NCI-H128 (cell line): ENCODE data around the gene NEURL1B.

Experiments used
- DNase-seq: peaks from one replicate; lab custom pipeline; 2025; ENCODE audit not compliant: unreplicated experiment; lab: John Stamatoyannopoulos, UW

Gene NEURL1B

DNA sequence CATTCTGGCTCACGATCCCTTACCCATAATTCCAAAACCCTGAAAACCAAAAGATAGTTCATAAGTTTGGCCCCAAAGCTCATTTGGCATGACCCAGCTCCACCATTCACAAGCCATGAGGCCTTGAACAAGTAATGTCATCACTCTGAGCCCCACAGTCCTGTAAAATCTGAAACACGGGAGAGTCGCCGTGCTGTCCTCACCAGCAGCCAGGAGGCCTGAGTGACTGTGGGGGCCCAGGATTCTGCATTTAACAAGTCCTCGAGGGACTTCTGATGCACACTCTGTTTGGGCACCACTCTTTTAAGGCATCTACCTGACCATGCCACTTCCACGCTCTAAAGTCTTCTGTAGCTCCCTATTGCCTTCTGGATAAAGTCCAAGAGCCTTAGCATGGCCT lies 89.2 kb downstream of the NEURL1B start:
- no peak for DNase-seq

DNA sequence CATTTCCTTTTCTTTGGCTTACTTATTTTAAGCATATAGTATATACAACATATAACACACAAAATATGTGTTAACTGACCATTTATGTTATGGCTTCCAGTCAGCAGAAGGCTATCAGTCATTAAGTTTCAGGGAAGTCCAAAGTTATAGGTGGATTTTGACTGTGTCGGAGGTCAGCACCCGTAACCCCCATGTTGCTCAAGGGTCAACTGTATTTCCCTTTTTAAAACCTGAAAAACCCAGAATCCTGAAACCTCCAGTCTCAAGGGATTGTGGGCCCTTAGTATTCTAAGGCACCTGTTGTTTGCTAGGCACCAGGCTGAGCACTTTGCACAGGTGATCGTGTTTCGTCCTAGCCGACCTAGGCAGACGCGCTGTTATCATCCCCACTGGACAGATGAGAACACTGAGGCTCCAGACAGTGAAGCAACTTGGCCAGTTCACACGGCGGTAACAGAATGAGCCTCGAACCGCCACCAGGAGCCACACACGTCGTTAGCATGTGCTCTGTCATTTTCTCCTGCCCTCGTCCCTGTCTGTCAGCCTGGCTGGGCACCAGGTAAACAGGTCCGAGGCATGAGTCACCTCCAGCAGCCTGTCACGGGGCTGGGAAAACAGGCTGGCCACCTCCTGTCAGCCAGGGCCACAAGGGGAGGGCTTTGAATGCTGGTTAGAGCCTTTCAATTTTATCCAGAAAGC lies 90.1 kb downstream of the NEURL1B start:
- DNase-seq: no peak

DNA sequence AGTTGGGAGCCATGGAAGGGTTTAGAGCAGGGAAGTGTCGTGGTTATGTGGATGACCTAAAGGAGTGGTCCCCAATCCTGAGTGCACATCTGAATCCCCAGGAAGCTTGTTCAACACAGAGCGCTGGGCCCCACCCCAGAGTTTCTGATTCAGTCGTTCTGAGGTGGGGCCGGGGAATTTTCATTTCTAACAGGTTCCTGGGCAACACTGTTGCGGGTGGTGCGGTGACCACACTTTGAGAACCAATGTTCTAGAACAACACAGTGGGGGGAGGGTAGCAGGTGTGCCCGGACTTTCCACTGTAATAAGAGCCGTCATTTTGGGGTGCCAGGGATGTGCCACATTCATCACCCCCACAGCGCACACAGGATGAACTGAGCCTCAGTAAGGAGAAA lies 90.6 kb downstream of the NEURL1B start:
- no peak for DNase-seq

DNA sequence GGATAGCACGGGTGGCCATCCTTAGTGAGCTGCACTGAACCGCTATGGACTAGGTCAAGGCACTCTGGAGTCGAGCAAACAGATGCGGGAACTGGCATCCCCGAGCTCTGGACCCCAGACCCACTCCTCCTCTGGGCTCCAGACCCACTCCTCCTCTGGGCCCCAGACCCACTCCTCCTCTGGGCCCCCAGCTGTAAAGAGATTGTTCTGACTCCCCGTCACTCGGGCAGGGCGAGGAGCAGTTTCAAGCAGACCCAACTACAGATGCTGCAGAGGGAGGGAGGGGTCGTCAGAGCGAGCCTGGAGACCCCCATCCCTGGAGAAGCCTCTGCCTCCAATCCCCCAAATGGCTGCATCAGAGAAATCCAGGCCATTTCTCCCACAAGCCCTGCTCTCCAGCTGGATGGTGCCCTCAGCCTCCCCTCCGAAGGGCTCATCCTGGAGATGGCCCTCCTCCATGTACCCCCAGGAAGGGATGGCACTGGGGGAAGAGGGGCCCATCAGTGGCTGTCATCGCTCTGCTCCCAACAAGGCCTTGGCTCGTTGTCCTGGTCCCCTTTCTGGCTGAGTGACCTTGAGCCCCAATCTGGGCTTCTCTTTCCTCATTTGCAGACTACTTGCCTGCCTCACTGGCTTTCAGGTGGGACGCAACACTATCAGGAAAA lies 91.3 kb downstream of the NEURL1B start:
- DNase-seq: no peak

DNA sequence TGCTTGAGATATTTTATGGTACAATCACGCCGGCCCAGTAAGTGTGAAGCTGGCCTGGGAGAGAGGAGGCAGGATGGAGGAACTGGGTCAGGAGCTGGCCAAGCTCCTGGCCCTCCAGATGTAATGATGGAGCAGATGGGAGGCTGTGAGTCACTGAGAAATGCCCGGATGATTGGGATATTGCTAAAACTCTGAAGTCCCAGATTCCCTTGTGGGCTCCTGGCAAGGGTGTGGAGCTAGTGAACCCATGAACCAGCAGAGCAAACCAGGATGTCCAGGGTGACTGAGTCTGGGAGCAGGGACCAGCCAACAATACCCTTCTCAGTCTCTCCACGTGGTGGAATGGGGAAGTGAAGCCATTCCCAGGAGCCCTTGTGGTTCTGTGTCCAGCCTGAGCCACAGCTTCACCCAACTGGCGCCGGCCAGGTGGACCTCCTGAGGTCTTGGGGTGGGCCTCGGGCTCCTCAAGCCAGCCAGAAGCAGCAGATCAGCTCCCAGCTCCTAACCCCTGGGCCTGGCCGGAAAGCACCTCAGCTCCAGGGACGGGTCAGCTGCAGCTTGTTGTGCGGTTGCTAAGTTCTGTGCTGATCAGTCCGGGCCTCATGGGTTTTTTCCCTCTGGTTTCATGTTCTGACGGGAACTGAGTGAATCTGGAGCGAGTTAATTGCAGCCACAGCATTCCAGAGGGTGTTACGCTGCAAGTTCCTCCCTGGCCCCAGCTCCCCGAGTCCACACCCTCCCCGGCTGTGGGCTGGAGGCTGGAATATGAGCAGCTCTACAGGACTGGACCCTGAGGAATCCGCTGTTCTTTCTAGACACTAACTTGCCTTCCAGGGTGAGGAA lies 92.3 kb downstream of the NEURL1B start:
- DNase-seq: no peak

DNA sequence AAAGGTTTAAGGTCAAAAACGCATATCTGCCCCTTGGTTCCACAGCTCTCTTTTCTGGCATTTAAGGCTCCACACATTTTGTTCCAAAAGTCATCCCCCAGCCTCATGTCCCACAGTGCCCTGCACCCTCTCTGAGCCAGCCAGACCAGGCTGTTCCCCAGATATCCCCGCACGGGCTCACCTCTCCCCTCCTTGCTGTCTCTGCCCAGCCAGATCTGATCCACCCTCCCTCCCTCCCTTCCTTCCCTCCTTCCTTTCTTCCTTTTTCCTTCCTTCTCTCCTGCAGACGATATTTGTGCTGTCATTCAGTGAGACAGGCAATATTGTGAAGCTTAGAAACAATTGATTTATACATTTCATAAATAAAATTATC lies 92.9 kb downstream of the NEURL1B start:
- DNase-seq: no peak

DNA sequence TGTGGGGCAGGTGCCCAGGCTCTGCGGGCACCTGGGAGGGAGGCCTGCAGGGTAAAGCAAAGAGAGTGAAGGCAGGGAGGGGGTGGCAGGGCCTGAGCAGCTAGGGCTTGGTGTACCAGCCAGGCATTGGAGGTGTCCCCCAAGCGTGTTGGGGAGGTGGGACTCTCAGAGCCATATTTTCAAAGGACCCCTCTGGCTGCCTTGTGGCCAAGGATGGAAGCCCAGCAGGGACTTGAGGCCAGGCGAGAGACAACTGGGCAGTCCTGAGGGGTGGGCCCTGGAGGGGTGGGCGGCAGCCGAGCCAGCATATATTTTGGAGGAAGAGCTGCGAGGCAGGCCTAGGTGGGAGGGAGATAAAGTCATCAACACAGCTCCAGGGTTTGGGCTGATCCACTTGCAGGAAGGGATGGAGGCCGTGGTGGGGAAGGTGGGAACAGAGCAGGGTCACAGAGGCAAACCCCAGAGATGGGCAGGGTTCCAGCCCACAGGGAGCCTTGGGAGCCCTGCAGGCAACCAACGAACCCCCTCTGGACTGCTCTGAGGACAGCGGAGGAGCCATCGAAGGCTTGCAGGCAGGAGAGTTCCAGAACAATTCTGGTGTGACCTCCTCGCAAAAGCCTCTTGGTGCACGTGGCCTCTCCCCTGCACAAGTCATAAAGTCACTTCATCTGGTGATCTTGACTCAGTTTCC lies 94.2 kb downstream of the NEURL1B start:
- DNase-seq: no peak

DNA sequence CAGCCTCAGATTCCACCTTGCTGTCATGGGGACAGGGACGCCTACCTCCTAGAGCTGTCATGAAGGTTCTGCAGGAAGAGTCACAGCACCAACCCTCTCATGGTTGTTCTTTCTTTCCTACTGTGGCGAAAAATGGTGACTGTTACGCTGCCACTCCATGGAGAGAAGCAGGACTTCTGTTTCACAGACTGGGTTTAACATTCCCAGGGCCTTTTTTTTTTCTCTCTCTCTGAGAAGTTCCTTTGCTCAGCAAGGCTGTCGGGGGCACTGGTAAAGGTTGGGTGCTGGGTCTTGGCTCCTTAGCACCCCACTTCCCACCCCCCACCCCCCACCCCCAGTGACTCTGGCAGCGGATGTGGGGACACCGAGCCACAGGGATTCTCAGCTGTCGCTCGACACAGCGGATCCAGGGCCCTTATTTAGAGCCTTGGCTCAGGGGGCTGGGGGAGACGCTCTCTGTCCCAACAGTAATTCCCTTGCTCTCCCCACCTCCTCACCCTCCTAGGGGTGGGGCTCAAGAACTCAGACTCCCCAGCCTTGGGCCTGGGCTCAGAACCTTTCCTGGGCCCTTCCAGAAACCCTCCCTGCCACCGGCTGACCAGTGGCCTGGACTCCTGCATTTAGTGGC lies 95.6 kb downstream of the NEURL1B start:
- DNase-seq: no peak

DNA sequence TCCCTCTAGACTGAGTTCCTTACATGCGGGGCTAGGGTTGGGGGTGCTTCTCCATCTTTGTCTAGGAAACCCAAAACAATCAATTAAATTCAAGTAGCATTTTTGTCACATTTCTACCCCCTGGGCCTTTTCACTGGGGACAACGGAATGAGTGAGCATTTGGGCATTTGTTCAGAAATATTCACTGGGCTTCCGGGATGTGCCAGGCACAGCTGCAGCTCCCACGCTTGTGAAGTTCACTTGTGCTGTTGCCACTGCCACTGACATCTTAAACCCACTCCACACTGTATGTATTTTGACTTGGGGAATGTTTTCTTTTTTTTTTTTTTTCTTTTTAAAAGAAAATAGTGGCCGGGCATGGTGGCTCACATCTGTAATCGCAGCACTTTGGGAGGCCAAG lies 98.3 kb downstream of the NEURL1B start:
- DNase-seq: no peak

DNA sequence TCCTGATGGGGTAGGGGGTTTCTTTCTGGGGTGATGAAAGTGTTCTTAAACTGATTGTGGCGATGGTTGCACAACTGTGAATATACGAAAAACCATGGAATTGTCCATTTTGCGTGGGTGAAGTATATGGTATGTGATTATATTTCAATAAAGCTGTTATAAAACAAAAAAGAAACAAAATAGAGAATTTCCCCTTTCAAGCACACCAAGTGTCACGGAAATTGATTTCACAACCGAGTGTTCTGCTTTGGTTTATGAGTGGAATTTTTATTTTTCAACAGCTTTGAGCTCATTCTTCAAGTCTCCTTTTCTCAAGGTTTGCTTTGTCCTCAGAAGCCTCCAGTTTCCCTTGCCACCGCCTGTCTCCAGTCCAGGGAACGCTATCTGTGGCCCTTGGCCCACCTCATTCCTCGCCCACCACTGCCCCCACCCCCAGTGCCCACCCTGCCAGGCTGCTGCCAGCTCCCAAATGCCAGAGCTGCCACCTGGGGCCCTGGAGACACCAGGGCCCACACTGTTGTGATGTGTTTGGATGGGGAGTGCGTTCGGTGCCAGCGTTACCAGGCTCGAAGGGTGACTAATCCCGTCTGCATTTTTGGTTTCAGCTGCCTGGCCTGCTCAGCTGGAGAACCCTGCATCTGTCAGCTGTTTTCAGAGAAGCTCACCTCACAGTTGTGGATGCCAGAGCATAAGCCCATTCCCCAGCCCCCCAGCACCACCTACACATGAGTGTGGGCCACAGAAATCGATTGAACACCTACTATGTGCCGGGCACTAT lies 99.6 kb downstream of the NEURL1B start:
- no peak for DNase-seq
